Right renal cortex interstitium (tissue), 3 donors: ENCODE results near the gene CLTA. TPM values are rescaled to one million over a fixed set of nuclear protein-coding genes. Genes with fewer than 3 reads are reported as not detected.
"Not testable (repeated sequence)": the region's sequence is repeated elsewhere in the genome, so short reads cannot be mapped to it uniquely, and the experiment has no call there.

ENCODE experiments used
- DNase-seq, 3 donors: peaks; one replicate each; pipeline ENCODE4 v3.0.0-alpha.2; 2013; ENCODE audit warnings: low read depth in 3 of 3, low spot score in 2 of 3
- polyA plus RNA-seq, 3 donors: library from polyadenylated mRNA; unstranded; fragments of 120-200 nt; gene quantifications; one replicate each; pipeline ENCODE4 v1.2.1, GENCODE V29; 2013; ENCODE audit not compliant: insufficient read length in 3 of 3

The CLTA gene
- polyA plus RNA-seq, 3 donors, result 293 to 321 (median 302) TPM

- no peak for DNase-seq
These were observed 31.7 kb downstream of the CLTA start for GRCh38 chr9:36222449-36222848.

- DNase-seq, result no peak
These were observed 46.5 kb downstream of the CLTA start for GRCh38 chr9:36237230-36237629.

GRCh38 chr9:36239205-36239604 lies 48.5 kb downstream of the CLTA start:
- DNase-seq, result not testable (repeated sequence)

- not testable (repeated sequence) for DNase-seq
These were observed 49.0 kb downstream of the CLTA start for GRCh38 chr9:36239675-36240074.

GRCh38 chr9:36245906-36246305 lies 55.2 kb downstream of the CLTA start:
- DNase-seq, result no peak

- no peak for DNase-seq
These were observed 56.6 kb downstream of the CLTA start for GRCh38 chr9:36247356-36247755.

GRCh38 chr9:36248061-36248460 lies 57.3 kb downstream of the CLTA start:
- DNase-seq, result peak in 1 of 3 donors; percentile 18

GRCh38 chr9:36249189-36249588 lies 58.5 kb downstream of the CLTA start:
- no peak for DNase-seq

- no peak for DNase-seq
These were observed 59.4 kb downstream of the CLTA start for GRCh38 chr9:36250079-36250478.

- no peak for DNase-seq
These were observed 60.7 kb downstream of the CLTA start for GRCh38 chr9:36251428-36251827.

- peak; percentile 83 to 94 (median 90) for DNase-seq
These were observed 67.7 kb downstream of the CLTA start, which contains the start of gene GNE for GRCh38 chr9:36258208-36258995. Gene GNE (minus strand): TSS chr9:36258448. CDS start chr9:36249355, 9,093 bp downstream.

GRCh38 chr9:36258996-36259533 lies 68.3 kb downstream of the CLTA start:
- DNase-seq, result no peak

Other genes with a start within 250 kb of the CLTA start
- not detected for gene OR2S2, start 232.8 kb upstream of the CLTA start, polyA plus RNA-seq
- 10 to 100 TPM; 29.2 to 30.2 (median 29.4) TPM for gene RECK, start 154.0 kb upstream of the CLTA start, polyA plus RNA-seq
- gene GLIPR2, start 54.2 kb upstream of the CLTA start, polyA plus RNA-seq, result 10 to 100 TPM; 33.9 to 40.8 (median 40.0) TPM
- under 1 TPM; 0.39 to 0.46 (median 0.40) TPM for gene CCIN, start 21.5 kb upstream of the CLTA start, polyA plus RNA-seq
- 10 to 100 TPM; 18.5 to 20.3 (median 19.7) TPM for gene GNE, start 67.5 kb downstream of the CLTA start, polyA plus RNA-seq
- 10 to 100 TPM; 48.3 to 53.0 (median 53.0) TPM for gene RNF38, start 209.3 kb downstream of the CLTA start, polyA plus RNA-seq